Body of pancreas (tissue), 4 donors: ENCODE data around the gene CMPK2.

Experiments
- CTCF ChIP-seq, 7 experiments: fragments of 450-650 bp in 4 of 7; fragments of 200-600 bp in 3 of 7; sonication (generic) in 3 of 7; IDR thresholded peaks; one replicate each; pipeline ENCODE4 v1.5.1; 2016 to 2019; ENCODE audit warnings: antibody characterized with exemption in 7 of 7
- POLR2A ChIP-seq, 3 donors: fragments of 450-650 bp; IDR thresholded peaks; one replicate each; pipeline ENCODE4 v1.6.1; 2016; ENCODE audit warnings: antibody characterized with exemption in 3 of 3, mild to moderate bottlenecking in 2 of 3

- TF ChIP-seq CTCF (IDR thresholded peaks at IDR 0.05), result no peak
- TF ChIP-seq POLR2A (IDR thresholded peaks at IDR 0.05), result no peak
Observed at GRCh38 chr2:6864231-6864754, 1.4 kb downstream of the CMPK2 start.
